Left lobe of liver (tissue), 2 donors: Measurements from ENCODE around the gene UPF1. TPM values are rescaled to one million over a fixed set of nuclear protein-coding genes. Genes with fewer than 3 reads are reported as not detected.

Experiments
- ATAC-seq: fragments of 200-7000 bp; cut with Tn5 transposase; one replicate; pipeline ENCODE4 v1.9.1; 2020; ENCODE audit warnings: mild to moderate bottlenecking, moderate library complexity
- DNase-seq: peaks from one replicate; pipeline ENCODE4 v3.0.0-alpha.2; 2020; ENCODE audit warnings: low spot score
- total RNA-seq: library from RNA; stranded (reverse); gene quantifications from one replicate; pipeline ENCODE4 v1.2.1, GENCODE V29; 2021
- donor health status: DM: no; HTN: no; CAD: no; lungs with moderate emphysema.
- donor health status: DM: no; HTN: yes; CAD: no.

The UPF1 gene
- 43.5 TPM for total RNA-seq

DNA sequence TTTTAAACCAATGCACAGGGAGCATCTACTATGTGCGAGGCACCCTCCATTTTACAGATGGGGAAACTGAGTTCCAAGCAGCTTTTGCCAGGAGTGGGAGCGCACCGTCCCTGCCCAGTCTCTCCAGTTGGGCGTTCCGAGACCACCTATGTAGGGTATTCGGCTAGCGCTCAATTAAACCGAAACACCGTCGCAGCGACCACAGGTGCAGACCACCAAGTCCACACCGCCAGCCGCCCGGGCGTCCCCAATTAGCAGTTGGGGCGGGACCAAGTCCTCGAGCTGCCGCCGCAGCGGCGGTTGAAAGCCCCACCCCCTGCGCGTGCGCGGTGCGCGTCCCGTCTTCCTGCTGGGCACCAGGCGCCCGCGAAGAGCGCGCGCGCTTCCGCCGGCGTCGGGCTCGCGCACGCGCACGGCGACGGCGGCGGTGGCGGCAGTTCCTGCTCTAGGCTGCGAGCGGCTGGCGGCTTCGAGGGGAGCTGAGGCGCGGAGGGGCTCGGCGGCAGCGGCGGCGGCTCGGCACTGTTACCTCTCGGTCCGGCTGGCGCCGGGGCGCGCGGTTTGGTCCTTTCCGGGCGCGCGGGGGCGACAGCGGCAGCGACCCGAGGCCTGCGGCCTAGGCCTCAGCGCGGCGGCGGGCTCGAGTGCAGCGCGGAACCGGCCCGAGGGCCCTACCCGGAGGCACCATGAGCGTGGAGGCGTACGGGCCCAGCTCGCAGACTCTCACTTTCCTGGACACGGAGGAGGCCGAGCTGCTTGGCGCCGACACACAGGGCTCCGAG is at the start of gene UPF1:
Gene UPF1, plus strand, starts transcription at position 436 of the 782 bp plus-strand sequence. Its CDS starts 251 bp downstream, at position 687.
- DNase-seq (peak; percentile 96), ATAC-seq (peak; percentile 89)

DNA sequence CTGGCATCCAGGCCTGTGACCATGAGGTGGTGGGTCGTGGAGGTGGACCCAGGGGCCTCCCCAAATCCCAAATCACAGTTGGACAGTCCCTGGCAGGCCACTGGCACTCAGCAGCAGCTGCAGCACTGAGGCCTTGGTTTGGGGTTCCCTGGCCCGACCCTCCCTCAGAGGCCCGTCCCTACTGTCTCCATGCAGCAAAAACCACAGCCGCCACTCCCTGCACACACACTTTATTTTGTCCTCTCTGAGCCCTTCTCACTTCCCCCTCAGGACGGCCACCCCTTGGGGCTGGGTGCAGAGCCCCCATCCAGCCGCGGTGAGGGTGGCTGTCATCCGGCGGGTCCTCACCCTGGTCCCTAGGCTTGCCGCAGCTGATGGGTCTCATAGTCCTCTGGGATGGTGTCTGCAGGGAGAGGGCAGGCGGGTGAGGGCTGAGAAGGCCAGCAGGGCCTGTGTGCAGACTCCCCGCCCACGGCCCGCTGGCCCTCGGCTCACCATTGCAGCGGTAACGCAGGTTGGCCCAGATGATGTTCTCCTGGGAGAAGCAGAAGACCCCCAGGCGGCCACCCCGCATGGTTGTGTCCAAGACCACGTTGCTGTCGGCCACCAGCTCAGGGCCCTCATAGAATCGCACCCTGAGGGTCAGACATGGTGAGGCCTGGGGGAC is 49.1 kb upstream of the UPF1 start:
- no peak for DNase-seq

DNA sequence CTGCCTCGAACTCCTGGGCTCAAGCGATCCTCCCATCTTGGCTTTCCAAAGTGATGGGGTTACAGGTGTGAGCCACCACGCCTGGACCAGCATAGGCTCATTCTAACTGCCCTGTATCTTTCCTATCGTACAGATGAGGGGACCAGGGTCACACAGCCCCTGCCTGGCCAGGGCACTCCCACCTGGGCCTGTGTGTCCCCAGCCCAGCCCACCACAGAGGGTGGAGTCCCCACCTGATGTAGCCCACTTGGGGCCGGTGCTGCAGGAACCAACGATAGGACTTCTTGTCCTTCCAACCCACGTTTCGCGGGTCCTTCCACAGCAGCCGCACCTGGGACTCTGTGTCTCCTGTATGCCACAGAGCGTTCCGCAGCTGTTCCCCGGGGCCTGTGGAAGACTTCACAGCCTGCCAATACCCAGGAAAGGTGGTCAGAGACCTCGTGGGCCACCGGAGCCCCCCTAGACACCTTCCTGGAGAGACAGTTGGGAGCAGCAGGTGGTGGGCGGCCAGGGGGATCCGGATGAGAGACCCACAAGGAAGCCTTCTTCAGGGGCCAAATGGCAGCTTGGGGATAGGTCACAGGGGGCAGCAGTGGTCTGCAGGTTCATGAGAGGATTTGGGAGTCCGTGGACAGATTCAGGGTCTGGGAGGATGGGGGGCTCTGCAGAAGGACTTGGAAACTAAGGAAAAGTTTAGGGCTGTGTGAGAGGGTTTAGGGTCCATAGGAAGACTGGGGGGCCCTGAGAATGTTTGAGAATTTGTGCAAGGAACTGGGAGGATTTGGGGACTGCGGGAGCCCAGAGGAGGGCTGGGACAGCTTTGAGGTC is 47.6 kb upstream of the UPF1 start:
- DNase-seq (no peak), ATAC-seq (no peak)

More for the DNA sequence above, 49.1 kb upstream of the UPF1 start:
- no peak for ATAC-seq

DNA sequence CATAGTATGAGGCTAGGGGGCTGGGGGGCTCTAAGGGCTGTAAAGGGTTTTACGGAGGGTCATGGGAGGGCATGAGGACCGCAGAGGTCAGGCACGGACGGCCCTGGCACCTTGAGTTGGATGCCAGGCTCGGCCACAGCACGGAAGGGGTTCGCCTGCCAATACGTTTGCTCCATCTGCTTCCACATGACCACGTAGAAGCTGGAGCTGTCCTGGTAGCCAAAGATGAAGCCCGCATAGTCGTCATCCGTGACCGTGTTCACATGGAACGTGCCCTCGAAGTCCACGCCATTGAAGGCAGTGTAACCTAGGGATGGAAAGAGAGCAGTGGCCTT is 47.0 kb upstream of the UPF1 start:
- DNase-seq (no peak), ATAC-seq (no peak)

DNA sequence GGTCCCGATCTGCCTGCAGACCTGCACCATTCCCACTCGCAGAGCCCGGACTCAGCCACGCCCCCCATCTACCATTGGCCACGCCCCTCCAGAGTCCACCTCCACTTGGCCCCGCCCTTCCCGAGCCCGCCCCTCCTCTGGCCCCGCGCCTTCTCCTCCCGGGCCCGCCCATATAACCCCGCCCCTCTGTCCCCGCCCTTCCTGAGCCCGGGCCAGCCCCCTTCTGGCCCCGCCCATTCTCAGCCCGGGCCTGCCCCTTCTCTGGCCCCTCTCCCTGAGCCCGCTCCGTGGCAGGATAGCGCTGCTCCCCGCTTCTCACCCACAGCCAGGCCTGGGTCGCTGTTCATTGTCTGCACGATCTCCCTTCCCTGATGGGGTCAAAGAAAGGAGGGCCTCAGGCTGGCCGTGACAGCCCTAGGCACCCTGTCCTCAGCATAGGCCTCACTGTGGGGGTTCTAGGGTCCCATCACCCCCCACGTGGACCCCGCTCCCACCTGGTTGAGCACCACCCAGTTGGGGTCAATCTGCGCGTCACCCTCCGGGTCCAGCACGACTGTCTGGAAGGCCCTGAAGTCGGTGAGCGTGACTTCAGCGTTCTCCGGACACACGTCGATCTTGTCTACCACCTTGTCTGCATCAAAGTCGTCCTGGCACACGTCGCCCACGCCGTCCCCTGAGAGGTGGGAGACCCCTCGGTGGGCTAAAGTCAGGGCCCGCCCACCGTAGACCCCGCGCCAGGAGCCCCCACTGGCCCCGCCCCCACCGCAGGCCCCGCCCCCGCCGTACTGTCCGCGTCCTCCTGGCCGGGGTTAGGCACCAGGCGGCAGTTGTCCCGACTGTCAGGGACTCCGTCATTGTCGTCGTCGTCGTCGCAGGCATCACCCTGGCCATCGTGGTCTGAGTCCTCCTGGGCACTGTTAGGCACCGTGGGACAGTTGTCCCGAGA is 46.3 kb upstream of the UPF1 start:
- peak; percentile 77 for ATAC-seq
- DNase-seq: no peak

DNA sequence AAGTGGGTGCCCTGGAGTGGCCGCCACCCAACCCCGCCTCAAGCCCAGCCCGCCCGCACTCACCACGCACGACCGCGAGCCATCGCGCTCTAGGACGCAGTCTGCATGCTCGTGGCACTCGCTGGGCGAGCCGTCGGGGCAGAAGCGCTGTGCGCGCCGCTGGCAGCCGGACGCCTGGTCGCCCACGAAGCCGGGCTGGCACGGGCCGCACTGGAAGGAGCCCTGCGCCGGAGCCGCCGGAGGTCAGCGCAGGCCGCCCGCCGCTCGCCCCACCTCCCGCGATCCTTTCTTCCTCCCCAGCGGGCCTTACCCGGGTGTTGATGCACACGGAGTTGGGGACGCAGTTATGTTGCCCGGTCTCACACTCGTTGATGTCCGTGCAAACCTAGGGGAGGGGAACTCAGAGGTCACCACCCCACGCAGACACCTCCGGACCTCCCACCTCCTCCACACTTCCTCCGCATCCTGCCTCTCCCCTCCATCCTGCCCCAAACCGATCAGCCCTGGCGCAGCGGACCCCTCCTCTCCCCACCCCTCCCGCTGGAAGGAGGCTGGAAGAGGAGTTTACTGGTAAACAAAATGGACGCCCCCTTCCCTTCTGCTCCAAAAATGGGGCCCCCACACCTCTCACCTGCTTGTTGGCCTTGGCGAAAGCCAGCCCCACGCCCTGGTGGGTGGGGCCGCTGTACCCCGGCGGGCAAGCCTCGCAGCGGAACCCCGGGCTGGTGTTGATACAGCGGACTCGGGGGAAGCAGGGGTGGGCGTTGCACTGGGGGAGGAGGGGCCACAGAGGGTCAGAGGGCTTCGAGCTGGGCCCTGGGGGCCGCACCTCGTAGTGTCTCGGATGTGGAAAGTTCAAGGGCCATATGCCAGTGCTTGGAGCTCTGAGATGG is 43.0 kb upstream of the UPF1 start:
- no peak for ATAC-seq
- no peak for DNase-seq

DNA sequence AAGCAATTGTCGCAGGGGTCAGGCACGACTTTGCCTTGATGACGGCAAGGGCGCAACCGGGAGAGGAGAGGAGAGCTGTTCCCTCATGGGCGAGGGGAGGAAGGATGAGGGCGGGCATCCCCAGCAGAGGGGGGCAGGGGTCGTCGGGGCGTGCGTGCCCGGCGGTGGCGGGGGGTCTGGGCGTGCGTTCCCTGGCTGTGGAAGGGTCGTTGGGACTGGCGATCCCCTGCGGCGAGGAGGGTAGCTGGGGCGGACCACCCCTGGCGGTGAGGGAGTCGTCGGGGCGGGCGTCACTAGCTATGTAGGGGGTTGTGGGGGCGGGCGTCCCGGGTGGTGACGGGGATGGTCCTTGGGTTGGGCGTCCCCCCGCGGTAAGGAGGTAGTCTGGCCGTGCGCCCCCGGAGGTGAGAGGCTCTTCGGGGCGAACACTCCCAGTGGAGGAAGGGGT is 42.3 kb upstream of the UPF1 start:
- DNase-seq: no peak
- ATAC-seq: no peak

DNA sequence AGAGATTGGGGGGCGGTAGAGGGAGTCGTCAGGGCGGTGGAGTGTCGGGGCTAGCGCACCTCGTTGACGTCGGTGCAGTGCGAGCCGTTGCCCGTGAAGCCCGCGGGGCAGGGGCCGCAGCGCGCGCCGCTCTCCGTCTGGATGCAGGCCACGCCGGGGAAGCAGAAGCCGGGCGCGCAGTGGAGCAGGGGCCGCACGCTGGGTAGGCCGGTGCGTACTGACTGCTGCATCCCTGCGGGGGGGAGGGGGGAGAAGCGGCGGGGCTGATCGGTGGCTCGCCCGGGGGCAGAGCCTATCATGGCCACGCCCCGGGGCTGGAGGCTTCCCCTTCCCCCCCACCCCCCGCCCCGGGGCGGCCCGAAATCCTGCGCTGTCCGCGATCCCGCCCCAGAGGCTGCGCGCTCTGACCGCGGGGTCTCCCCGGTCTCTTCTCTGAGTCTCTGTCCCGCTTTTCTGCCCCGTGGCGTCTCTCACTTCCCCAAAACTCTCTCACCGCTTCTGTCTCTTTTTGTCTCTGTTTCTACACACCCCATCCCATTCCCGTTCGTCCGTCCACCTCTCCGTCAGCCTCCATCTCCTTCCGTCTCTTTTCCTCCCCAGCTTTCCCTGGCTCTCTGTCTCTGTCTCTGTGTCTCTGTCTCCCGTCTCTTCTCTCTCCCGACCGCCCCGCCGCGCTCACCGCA is 41.7 kb upstream of the UPF1 start:
- ATAC-seq: peak; percentile 10
- no peak for DNase-seq

DNA sequence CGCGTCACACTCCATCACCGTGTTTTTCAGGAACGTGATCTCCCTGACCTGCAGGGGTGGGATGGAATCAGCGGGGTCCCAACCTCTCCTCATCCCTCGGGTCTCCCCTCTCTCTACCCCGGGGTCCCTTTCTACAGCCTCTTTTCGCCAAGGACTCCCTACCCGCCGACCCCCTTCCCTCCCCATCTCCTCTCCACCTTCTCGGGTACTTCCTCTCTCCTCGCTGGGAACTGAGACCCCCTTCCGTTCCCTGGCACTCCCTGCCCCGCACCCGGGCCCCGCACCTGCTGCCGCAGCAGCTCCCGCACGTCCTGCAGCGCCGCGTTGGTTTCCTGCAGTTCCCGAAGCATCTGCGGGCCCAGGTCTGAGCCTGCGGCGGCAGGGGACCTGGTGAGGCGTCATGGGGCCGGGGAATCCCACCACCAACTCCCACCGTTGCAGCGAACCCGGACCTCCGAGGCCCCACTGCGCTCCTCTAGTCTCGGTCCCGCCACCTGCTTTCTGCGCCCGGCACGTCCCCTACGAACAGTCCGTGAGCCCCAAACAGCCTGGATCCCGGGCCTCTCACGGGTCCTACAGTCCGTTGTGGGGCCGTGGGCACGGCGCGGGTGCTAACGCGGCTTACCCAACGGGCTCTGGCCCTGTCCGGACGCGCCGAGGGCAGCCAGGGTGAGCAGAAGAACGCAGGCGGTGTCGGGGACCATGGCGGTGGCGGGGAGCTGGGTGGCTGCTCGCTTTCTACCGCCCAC is 41.0 kb upstream of the UPF1 start, which contains the start of gene COMP:
Gene COMP, minus strand, starts transcription at position 740 of the 749 bp plus-strand sequence. Its CDS starts 36 bp downstream, at position 704.
- ATAC-seq (no peak), DNase-seq (no peak)

DNA sequence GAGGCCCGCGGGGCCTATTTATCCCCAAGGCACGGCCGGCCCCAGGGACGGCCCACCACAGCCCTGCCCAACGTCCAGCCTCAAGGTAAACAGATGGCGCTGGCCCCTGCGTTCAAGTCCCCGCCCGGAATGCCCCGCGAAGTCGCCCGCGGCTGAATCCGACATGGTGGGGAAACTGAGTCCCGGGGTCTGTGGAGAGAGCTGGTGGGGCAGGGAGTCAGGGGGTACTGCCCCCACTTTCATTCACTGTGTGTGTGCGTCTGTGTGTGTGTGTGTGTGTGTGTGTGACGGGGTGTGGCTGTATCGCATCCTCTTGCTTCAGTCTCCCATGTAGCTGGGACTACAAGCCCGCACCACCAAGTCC is 40.5 kb upstream of the UPF1 start:
- DNase-seq: no peak
- ATAC-seq: no peak

DNA sequence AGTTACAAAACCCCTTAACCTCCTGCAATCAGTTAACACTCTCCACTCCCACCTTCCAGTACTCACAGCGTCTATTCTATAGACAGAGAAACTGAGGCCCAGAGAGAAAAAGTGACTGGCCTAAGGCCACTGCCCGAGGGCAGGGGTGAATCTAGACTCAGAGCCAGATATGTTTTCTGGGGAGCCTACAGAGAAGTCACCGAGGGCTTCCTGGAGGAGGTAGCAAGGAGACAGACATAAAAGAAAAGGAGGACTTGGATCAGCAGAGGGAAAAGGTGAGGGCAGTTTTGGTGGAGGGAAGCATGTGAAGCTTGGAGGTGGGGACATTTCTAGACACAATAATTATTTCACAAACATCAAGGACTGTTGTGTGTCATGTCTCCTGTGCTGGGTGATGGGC is 39.1 kb upstream of the UPF1 start:
- ATAC-seq: no peak

DNA sequence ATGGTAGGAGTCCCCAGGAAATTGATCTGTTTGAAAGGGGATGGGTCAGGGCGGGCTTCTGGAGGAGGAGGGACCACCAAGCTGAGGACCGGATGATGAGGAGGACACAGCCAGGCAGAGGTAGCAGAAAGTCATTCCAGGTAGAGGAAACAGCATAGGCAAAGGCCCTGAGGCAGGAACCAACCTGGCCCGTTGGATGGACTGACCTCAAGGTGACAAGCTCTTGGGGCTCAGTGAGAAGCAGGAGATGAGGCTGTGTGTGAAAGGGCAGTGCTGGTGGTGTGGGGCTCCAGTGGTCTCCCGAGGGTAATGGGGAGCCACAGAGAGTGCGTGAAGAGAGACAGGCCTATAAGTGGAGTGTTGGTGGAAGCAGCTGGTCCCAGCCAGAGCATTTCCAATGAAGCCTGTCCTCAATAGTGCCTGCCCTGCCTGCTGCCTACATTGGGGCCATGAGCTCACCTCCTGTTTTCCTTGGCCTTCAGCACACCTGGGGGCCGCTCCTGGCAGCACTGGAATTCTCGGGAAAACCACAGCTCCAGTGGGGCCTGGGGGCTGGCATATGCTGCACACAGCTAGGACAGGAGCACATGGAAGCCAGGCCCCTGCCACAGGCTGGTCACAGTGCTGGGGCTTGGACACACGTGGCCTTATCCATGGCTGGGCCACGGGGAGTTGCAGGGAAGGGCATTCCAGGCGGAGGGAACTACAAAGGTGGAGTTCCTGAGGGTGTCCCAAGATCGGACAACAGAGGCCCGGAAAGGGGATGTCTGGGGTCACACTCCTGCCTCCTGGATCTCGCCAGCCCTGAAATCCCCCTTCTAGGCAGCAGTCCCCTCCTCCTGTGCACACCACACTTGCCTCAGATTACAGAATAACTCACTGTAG is 38.4 kb upstream of the UPF1 start:
- ATAC-seq (no peak), DNase-seq (no peak)

More for the DNA sequence above, 39.1 kb upstream of the UPF1 start:
- no peak for DNase-seq

DNA sequence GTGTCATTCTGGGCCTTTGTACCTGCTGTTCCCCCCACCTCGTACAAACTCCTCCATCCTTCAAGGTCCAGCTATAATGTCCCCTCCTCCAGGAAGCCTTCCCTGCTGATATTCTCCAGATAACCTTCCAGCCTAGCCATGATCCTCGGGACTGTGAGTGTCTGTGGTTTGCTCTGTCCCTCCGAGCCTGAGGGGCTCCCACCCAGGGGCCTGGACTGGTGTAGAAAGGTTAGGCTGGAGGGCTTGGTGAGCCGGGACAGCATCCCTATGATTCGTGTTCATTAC is 37.8 kb upstream of the UPF1 start:
- DNase-seq: no peak
- no peak for ATAC-seq

DNA sequence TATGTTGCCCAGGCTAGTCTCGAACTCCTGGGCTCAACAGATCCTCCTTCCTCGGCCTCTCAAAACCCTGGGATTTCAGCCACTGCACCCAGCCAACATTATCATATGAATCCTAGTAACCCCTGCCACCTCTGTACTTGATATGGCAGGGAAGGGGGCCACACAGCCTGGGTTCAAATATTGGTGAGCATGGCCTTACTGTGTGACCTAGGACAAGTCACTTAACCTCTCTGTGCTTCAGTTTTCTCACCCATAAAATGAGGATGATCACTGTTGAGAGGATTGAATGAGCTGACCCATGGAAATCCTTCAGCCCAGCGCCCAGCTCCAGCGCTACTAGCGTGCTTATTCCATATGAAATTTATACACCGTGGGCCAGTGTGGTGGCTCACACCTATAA is 37.1 kb upstream of the UPF1 start:
- ATAC-seq (no peak), DNase-seq (no peak)

DNA sequence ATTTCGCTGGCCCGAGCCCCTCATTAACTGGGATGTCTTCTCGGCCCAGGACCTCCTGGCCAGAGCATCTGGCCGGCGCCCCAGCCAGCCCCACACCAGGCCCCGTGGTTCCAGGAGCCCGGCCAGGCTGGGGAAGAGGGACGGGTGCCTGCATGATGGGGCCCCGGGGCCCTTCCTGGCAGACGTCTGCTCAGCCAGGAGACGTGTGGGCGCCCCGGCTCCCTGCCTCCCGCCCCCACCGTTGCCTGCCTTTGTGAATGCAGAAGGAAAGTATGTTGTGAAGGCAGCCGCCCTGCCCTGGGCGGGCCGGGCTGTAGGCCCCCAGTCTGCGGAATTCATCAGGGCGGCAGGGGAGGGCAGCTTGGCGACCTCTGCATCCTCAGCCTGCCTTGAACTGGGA is 36.2 kb upstream of the UPF1 start:
- ATAC-seq: no peak
- DNase-seq: no peak

DNA sequence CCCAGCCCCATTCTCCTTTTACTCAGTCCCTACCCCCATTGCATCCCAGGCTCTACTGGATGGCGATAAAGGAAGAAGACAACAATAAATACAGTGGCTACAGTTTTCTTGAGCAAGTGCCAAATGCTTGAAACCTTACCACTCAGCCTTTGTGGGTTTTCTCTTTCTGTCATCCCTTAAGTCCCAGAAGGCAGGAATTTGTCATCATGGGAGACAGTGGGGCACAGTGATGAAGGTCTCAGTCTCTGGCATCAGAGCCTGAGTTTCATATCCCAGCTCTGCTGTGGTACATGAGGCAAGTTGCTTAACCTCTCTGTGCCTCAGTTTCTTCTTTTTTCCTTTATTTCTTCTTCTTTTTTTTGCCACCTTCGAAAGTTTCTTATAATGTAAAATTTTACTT is 35.5 kb upstream of the UPF1 start:
- no peak for ATAC-seq
- no peak for DNase-seq
